ENCODE data around the gene EIF4G3.
"Not testable (repeated sequence)": the region's sequence is repeated elsewhere in the genome, so short reads cannot be mapped to it uniquely, and the experiment has no call there.

The EIF4G3 gene

GRCh38 chr1:20948101-20948500 lies 228.6 kb downstream of the EIF4G3 start:
- DNase-seq (ENCODE audit: low read depth) = no peak

GRCh38 chr1:20947409-20947808 lies 229.3 kb downstream of the EIF4G3 start:
- DNase-seq (ENCODE audit: low read depth) = no peak

DNA sequence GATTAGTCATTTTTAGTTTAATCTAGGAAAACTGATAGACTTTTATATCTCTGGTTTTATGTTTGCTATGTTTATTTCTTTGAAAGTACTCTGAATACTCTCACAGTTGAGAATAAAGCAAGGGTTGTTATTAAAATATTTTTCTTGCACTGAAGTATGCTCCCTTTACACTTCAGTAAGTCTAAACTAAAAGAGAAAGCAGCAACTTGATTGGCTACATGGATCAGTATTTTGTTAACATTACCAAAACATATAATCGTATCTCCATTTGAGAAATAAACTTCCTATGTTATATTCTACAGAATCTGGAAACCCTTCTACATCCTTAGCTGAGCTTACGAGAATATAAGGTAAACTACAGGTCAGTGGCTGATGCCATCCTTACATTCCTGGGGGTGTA lies 240.1 kb downstream of the EIF4G3 start:
- DNase-seq (ENCODE audit: low read depth) = peak; percentile 3

DNA sequence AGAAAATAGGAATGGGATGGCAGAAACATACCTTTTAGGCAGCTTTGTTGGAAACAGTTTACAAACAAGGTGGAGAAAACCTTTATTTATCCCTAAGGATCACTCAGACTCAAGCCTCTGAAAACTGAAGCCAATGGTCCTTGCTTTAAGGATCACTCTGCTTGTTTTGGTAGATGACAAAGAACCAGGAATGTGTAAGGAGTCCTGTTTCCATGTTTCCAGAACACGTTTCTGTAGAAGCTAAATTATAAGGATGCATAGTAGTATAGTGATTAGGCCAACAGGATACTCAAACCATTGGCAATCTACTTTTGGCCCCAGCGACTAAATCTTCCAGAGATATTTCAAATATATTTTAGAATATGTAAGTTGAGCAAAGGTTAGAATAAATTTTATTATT lies 240.5 kb downstream of the EIF4G3 start:
- DNase-seq (ENCODE audit: low read depth) = no peak

DNA sequence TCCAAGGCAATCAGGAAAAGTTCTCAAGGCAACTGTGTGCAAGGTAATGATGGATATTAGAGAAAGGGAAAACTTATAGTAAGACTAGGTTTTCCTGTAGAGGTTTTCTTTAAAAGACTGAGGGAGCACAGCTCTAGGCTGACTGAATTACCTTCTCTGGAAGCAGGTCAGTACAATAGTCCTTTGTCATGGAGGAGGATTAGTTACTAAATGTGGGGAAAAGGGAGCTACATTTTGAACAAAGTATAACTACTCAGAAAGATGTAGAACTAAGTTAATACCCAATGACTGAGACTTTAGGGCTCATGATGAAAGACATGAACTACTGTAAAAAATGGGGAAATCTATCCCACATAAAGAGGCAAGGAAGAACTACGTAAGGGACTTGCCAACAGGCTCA lies 241.0 kb downstream of the EIF4G3 start:
- DNase-seq (ENCODE audit: low read depth) = no peak

GRCh38 chr1:20932437-20932977 lies 244.2 kb downstream of the EIF4G3 start:
- no peak for DNase-seq (ENCODE audit: low read depth)

- DNase-seq (ENCODE audit: low read depth) = no peak
Observed at GRCh38 chr1:20931930-20932436, 244.7 kb downstream of the EIF4G3 start.

DNA sequence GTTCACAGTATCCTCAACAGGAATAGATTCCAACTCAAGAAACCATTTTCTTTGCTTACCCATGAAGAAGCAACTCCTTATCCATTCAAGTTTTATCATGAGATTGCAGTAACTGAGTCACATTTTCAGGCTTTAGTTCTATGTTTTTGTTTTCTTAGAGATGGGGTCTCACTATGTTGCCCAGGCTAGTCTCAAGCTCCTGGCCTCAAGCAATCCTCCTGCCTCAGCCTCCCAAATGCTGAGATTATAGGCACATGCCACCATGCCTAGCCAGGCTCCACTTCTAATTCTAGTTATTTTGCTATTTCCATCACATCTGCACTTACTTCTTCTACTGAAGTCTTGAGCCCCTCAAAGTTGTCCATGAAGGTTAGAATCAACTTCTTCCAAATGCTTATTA lies 246.3 kb downstream of the EIF4G3 start:
- no peak for DNase-seq (ENCODE audit: low read depth)

GRCh38 chr1:20928146-20928545 lies 248.6 kb downstream of the EIF4G3 start:
- DNase-seq (ENCODE audit: low read depth) = no peak

GRCh38 chr1:20921285-20921684 lies 255.4 kb downstream of the EIF4G3 start:
- DNase-seq (ENCODE audit: low read depth) = no peak

GRCh38 chr1:20913242-20913641 lies 263.5 kb downstream of the EIF4G3 start:
- no peak for DNase-seq (ENCODE audit: low read depth)

GRCh38 chr1:20907526-20907925 lies 269.2 kb downstream of the EIF4G3 start:
- not testable (repeated sequence) for DNase-seq (ENCODE audit: low read depth)

DNA sequence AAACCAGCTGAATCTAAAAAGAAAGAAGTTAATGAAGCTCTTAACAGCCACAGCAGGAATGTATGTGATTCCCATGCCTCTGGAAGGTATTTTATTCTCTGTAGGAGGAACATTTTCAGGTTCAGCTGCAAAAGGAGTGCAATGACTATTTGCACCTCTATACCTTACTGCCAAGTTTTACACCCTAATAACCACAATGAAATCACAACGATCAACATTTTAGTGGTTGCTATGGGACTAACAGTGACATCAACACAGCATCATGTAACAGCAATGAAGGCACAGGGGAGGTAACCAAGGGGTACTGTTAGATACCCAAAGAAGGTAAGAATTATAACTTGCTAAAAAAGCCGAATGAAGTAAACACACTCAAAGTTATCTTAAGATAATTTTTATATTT lies 273.3 kb downstream of the EIF4G3 start:
- no peak for DNase-seq (ENCODE audit: low read depth)

- no peak for DNase-seq (ENCODE audit: low read depth)
Observed at GRCh38 chr1:20900056-20900455, 276.6 kb downstream of the EIF4G3 start.

GRCh38 chr1:20899154-20899972 lies 277.3 kb downstream of the EIF4G3 start:
- no peak for DNase-seq (ENCODE audit: low read depth)

GRCh38 chr1:20896826-20897225 lies 279.9 kb downstream of the EIF4G3 start:
- no peak for DNase-seq (ENCODE audit: low read depth)

- no peak for DNase-seq (ENCODE audit: low read depth)
Observed at GRCh38 chr1:20893931-20894330, 282.8 kb downstream of the EIF4G3 start.

DNA sequence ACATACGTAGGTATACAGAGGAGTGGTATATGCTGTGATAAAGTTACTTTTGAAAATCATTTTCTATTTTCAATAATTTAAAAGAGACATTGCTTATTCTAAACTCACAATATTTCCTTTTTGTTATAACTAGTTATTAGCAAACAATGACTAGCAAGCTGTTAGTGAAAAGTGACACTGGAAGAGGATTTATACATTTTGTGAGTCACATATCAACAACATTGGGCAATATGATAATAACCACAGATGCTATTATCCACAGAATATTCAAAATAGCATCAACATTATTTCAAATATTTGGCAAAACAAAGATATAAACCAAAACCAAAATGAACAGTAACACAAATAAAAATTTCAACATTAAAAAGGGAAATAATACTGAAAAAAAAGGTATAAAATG lies 285.6 kb downstream of the EIF4G3 start:
- DNase-seq (ENCODE audit: low read depth) = no peak

DNA sequence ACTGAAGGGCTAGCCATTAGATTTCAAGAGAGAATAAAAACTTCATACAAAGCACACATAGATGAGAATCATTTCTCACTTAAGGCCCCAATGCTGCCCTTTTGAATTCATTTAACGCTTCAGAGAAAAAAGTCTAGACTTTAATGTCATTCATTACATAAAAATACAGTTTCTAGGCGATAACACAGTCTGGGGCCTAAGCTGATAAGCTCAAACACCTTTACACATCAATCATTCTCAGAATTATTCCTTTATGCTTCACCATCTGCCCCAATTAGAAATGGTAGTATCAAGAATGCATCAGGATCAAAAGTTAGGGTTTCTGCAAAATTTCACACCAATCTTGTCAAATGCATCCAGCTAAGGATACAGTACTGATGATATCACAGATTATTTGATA lies 289.5 kb downstream of the EIF4G3 start:
- no peak for DNase-seq (ENCODE audit: low read depth)

DNA sequence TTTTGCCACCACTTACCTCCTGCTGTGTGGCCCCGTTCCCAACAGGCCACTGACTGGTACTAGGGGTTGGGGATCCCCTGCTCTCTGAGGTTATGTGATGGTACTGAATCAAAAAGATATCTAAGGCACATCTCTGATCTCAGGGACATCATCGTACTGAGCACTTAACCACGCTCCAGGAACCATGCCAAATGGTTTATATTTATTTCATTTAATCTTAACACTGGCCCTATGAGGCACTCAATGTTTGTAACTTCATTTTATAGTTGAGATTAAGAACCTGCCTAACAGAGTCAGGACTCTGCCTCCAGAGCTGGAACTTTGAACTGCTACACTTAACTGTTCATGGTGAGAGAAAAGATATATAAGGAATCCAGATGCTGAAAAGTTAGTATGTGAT lies 291.6 kb downstream of the EIF4G3 start:
- DNase-seq (ENCODE audit: low read depth) = no peak

GRCh38 chr1:20884513-20884912 lies 292.2 kb downstream of the EIF4G3 start:
- no peak for DNase-seq (ENCODE audit: low read depth)

GRCh38 chr1:20883766-20884165 lies 292.9 kb downstream of the EIF4G3 start:
- DNase-seq (ENCODE audit: low read depth) = no peak

GRCh38 chr1:20882837-20883236 lies 293.9 kb downstream of the EIF4G3 start:
- DNase-seq (ENCODE audit: low read depth) = no peak

DNA sequence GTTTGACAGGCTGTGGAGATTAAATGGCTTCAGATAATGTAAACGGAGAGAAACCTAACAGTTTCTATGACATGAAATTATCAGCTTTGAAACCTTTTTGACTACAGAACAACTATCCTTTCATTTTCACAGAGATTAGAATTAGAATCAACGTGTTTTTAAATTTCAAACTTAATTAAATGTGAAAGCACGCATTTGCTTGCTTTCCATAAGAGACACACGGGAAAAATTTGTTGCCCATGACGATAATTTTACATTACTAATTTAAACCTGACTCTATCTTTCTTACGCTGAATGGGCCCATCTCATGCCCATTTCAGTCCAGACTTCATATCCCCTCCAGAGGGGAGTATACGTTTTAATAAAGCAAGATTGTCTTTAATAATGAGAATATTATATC lies 297.9 kb downstream of the EIF4G3 start:
- no peak for DNase-seq (ENCODE audit: low read depth)
